Rectal smooth muscle tissue (tissue), 1 donor: Measurements from ENCODE around the gene SMCHD1.
"Not testable (repeated sequence)": the region's sequence is repeated elsewhere in the genome, so short reads cannot be mapped to it uniquely, and the experiment has no call there.

ENCODE experiments used
- H3K27ac ChIP-seq: one replicate; pipeline ENCODE4 v1.7.0; 2013; ENCODE audit warnings: low read depth, low read length, inconsistent platforms
- H3K27me3 ChIP-seq: one replicate; pipeline ENCODE4 v1.7.0; 2013; ENCODE audit warnings: low read length; ENCODE audit not compliant: control insufficient read depth, insufficient read depth
- H3K36me3 ChIP-seq: one replicate; pipeline ENCODE4 v1.7.0; 2013; ENCODE audit warnings: low read length; ENCODE audit not compliant: control insufficient read depth, insufficient read depth
- H3K4me1 ChIP-seq: one replicate; pipeline ENCODE4 v1.7.0; 2013; ENCODE audit warnings: low read length; ENCODE audit not compliant: control insufficient read depth, insufficient read depth
- H3K4me3 ChIP-seq: one replicate; pipeline ENCODE4 v1.7.0; 2013; ENCODE audit warnings: low read length
- H3K9ac ChIP-seq: one replicate; pipeline ENCODE4 v1.7.0; 2013; ENCODE audit warnings: low read length

Gene SMCHD1

DNA sequence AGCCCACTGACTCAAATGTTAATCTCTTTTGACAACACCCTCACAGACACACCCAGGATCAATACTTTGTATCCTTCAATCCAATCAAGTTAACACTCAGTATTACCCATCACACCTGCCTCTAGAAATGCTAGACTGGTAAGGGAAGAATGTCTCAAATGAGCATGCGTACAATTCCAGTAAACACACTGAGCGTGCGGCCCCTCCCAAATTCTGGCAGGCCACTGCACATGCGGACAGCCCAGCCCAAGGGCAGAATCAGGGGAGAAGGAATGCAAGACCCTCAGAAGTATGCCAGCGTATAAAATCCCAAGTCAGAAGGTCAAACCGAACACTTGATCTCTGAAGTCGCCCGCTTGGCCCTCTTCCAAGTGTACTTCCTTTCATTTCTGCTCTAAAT, 183.7 kb downstream of the SMCHD1 start:
- Histone ChIP-seq H3K27ac (no peak overlapping the region), H3K4me3 (no peak overlapping the region), H3K36me3 (no peaks in the 10 kb centered on the region), H3K4me1 (no peaks in the 10 kb centered on the region), H3K27me3 (no peaks in the 10 kb centered on the region), H3K9ac (no peak overlapping the region)

DNA sequence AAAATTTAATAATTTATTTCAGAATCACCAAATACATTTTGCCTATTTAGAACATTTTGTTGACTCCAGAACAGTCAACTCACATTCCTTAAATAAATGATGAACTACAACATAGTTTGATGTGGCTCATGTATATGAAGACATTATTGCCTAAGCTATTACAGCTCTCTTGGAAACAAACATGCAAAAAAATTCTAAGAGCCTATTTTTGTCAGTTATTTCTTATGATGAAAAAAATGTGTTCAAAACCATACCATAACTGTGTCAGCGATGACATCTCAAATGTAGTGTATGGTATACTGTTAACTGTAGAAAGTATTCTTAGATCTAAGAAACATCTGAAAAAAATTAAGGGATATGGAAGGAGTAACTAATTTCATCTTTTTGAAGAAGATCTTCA, 185.0 kb downstream of the SMCHD1 start:
- Histone ChIP-seq H3K36me3 (no peaks in the 10 kb centered on the region), H3K9ac (no peak overlapping the region), H3K27me3 (no peaks in the 10 kb centered on the region), H3K27ac (no peak overlapping the region), H3K4me3 (no peak overlapping the region), H3K4me1 (no peaks in the 10 kb centered on the region)

- Histone ChIP-seq H3K4me3 (no peak overlapping the region), H3K27me3 (peaks cover 6% of the 10 kb centered on the region), H3K9ac (no peak overlapping the region), H3K27ac (no peak overlapping the region), H3K36me3 (no peaks in the 10 kb centered on the region), H3K4me1 (no peaks in the 10 kb centered on the region)
Observed at GRCh38 chr18:2843146-2843545, 187.6 kb downstream of the SMCHD1 start.

- Histone ChIP-seq H3K27ac (no peak overlapping the region), H3K36me3 (no peaks in the 10 kb centered on the region), H3K4me3 (no peak overlapping the region), H3K4me1 (no peaks in the 10 kb centered on the region), H3K27me3 (peaks cover 8% of the 10 kb centered on the region), H3K9ac (no peak overlapping the region)
Observed at GRCh38 chr18:2845172-2845571, 189.6 kb downstream of the SMCHD1 start.

GRCh38 chr18:2846636-2847316, 191.2 kb downstream of the SMCHD1 start, which contains the start of gene EMILIN2:
TSS of gene EMILIN2 (plus strand) at chr18:2847006. CDS start at chr18:2847189, 183 bp downstream.
- Histone ChIP-seq H3K9ac (no peak within 1 kb of the TSS), H3K27ac (no peak within 1 kb of the TSS), H3K27me3 (peaks cover 8% of the 10 kb centered on the region), H3K4me3 (peak within 1 kb of the TSS; percentile 61), H3K4me1 (no peaks in the 10 kb centered on the region), H3K36me3 (no peaks in the 10 kb centered on the region)

DNA sequence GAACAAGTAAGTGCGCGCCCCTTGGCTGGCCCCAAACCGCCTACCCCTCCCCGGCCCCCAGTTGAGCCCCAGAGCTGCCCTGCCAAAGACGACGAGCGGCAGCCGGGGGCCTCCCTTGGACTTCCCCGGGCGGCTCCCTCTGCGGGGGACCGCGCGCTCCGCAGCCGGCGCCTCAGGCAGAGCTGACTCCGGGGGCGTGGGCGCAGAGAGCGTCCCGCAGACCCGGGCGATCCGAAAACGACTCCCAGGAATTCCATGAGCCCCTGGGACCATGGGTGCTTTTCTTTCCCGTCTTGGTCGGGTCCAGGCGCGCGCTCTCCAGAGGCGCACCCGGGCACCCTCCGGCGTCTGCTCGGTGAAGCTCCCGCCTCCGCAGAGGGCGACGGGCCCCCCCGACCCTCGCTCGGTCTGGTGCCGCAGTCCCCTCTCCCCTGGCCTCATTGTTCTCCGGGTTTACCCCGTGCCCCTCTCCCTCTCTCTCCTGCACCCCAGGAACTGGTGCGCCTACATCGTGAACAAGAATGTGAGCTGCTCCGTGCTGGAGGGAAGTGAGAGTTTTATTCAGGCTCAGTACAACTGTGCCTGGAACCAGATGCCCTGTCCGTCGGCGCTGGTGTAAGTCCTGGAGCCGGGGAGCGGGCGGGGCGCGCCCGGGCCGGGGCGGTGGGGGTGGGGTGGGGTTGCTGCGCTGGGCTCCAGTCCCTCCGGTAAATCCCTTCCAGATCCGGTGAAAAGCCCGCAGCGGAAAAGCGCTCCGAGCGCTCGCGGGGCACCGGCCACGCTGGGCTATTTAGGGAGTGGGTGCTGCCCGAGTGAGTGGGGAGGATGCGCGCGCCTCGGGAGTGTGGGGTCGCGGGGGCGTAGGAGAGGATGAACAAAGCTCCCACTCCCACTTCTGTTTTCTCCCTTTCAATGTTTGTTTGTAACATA, 192.1 kb downstream of the SMCHD1 start:
- Histone ChIP-seq H3K27ac (no peak overlapping the region), H3K27me3 (peaks cover 8% of the 10 kb centered on the region), H3K4me3 (peak overlapping the region; percentile 61), H3K9ac (no peak overlapping the region), H3K36me3 (no peaks in the 10 kb centered on the region), H3K4me1 (no peaks in the 10 kb centered on the region)

DNA sequence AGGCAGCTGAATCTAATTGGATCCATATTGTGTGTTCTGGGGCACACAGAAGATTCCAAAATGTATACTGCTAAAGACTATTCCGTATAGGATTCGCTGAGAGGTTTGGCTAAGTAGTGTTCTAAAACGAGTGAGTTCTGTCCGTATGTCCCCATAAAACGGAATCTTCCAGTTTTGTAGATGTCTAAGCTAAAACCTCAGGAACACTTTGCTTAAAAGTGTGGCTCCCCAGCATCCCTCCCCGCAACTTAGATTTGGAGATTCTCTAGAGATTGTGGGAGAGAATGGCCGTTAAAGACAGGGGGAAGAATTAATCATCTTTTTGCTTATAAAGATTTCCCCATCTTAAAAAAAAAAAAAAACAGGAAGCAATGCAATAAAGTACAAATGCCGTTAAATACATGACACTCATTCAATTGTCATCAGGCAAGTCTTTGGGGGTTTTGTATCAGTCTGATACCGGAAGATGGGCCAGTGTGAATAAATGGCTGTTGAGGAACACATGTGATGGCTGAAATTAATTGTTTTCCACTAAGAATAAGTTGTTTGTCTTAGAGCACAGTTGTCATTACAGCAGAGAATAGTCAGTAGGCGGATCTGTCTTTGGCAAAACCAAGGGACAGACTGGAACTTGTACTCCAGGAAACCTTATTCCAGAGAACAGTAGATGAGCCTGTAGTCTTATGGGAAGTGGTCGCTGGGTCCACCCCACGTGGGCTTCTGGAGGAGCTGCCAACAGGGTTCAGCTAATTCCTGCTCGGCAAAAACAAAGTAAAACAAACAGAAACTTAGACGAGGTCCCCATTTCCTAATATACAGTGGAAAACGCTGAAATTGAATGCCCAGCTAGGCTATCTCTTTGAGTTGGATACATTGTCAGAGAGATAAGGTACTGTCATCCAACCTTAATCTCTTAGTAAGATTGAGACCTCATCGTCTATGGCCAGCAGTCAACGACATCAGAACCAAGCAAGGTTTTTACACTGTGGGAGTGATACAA, 193.0 kb downstream of the SMCHD1 start:
- Histone ChIP-seq H3K9ac (no peak overlapping the region), H3K27me3 (peaks cover 8% of the 10 kb centered on the region), H3K36me3 (no peaks in the 10 kb centered on the region)

GRCh38 chr18:2850816-2851215, 195.3 kb downstream of the SMCHD1 start:
- Histone ChIP-seq H3K27me3 (peaks cover 8% of the 10 kb centered on the region), H3K27ac (no peak overlapping the region), H3K4me3 (no peak overlapping the region), H3K36me3 (no peaks in the 10 kb centered on the region), H3K4me1 (no peaks in the 10 kb centered on the region), H3K9ac (no peak overlapping the region)

More for the DNA sequence above, 193.0 kb downstream of the SMCHD1 start:
- Histone ChIP-seq H3K4me3 (peak overlapping the region; percentile 35), H3K27ac (no peak overlapping the region), H3K4me1 (no peaks in the 10 kb centered on the region)

DNA sequence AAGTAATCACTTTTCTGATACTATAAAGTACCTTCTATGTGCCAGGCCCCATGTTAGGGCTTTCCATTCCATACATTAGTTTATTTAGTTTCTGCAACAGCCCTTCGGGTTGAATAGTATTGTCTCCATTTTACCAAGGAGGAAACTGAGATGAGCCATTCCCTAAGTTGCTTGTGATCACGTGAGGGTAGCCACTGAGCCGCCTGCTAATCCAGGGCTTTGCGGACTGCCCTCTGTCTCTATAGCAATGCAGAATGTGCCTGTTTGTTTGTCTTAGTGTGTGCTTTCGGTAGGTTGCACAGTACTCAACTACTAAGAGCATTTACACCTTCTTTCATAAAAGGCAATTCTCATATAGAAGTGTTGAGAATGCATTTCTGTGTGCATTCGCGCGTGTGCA, 196.2 kb downstream of the SMCHD1 start:
- Histone ChIP-seq H3K4me1 (no peaks in the 10 kb centered on the region), H3K36me3 (no peaks in the 10 kb centered on the region), H3K27me3 (peaks cover 6% of the 10 kb centered on the region), H3K9ac (no peak overlapping the region), H3K27ac (no peak overlapping the region), H3K4me3 (no peak overlapping the region)

DNA sequence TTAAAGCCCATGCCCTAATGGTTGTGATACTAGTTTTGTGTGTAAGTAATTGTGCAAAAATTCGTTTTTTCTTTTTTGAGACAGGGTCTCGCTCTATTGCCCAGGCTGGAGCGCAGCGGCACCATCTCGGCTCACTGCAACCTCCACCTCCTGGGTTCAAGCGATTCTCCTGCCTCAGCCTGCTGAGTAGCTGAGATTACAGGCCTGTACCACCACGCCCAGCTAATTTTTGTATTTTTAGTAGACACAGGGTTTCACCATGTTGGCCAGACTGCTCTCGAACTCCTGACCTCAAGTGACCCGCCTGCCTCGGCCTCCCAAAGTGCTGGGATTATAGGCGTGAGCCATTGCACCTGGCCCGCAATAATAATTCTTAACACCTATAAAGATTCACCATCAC, 196.9 kb downstream of the SMCHD1 start:
- not testable (repeated sequence) for H3K4me1 ChIP-seq, H3K27me3 ChIP-seq, H3K36me3 ChIP-seq, H3K9ac ChIP-seq, H3K27ac ChIP-seq, H3K4me3 ChIP-seq

- H3K36me3 ChIP-seq, result no peaks in the 10 kb centered on the region
- no peak overlapping the region for H3K4me3 ChIP-seq
- no peak overlapping the region for H3K9ac ChIP-seq
- H3K27ac ChIP-seq, result no peak overlapping the region
- no peaks in the 10 kb centered on the region for H3K4me1 ChIP-seq
- H3K27me3 ChIP-seq, result peaks cover 2% of the 10 kb centered on the region
Observed at GRCh38 chr18:2853173-2853925, 197.8 kb downstream of the SMCHD1 start.
